OCI-LY1 (cell line): ENCODE measurements around the gene CALML5.

Source experiments
- H2AFZ ChIP-seq: fragments of 200-600 bp; sonication (generic), shearing (Covaris generic); 2 replicates; pipeline ENCODE4 v1.6.0; 2014; ENCODE audit warnings: antibody characterized with exemption, mild to moderate bottlenecking, low read length
- H3F3A ChIP-seq: fragments of 200-600 bp; sonication (generic), shearing (Covaris generic); 2 replicates; pipeline ENCODE4 v1.6.0; 2014; ENCODE audit warnings: mild to moderate bottlenecking, antibody characterized with exemption, low read length, moderate library complexity; ENCODE audit not compliant: insufficient read depth
- H3K27ac ChIP-seq: fragments of 200-600 bp; sonication (generic); 2 replicates; pipeline ENCODE4 v1.5.1; 2014; ENCODE audit warnings: low read length, mixed run types, mild to moderate bottlenecking, low read depth; ENCODE audit not compliant: poor library complexity, severe bottlenecking
- H3K27me3 ChIP-seq: fragments of 200-600 bp; sonication (generic); 2 replicates; pipeline ENCODE4 v1.6.0; 2014; ENCODE audit warnings: antibody characterized with exemption, mild to moderate bottlenecking, low read length, moderate library complexity; ENCODE audit not compliant: insufficient read depth
- H3K36me3 ChIP-seq: fragments of 200-600 bp; sonication (generic); 2 replicates; pipeline ENCODE4 v1.6.1; 2014; ENCODE audit warnings: mild to moderate bottlenecking, antibody characterized with exemption, low read length, moderate library complexity, mixed read lengths; ENCODE audit not compliant: insufficient read depth
- H3K4me1 ChIP-seq: fragments of 200-600 bp; sonication (generic); 2 replicates; pipeline ENCODE4 v1.5.1; 2014; ENCODE audit warnings: mild to moderate bottlenecking, low read length, moderate library complexity; ENCODE audit not compliant: insufficient read depth, severe bottlenecking
- H3K4me2 ChIP-seq: fragments of 200-600 bp; sonication (generic), shearing (Covaris generic); 2 replicates; pipeline ENCODE4 v1.6.1; 2014; ENCODE audit warnings: low read length
- H3K4me3 ChIP-seq: fragments of 200-600 bp; sonication (generic); 2 replicates; pipeline ENCODE4 v1.5.1; 2014; ENCODE audit warnings: low read length, low read depth, mild to moderate bottlenecking, mixed read lengths; ENCODE audit not compliant: poor library complexity, severe bottlenecking
- H3K79me2 ChIP-seq: fragments of 200-600 bp; shearing (Covaris generic); 2 replicates; pipeline ENCODE4 v1.6.1; 2016; ENCODE audit warnings: mixed run types, low read length, mixed read lengths; ENCODE audit not compliant: insufficient read depth
- H3K9ac ChIP-seq: fragments of 200-600 bp; sonication (generic), shearing (Covaris generic); 2 replicates; pipeline ENCODE4 v1.6.1; 2014; ENCODE audit warnings: mild to moderate bottlenecking, low read length, mixed read lengths
- H3K9me2 ChIP-seq: fragments of 200-600 bp; sonication (generic), shearing (Covaris generic); 2 replicates; pipeline ENCODE4 v1.6.1; 2014; ENCODE audit warnings: low read depth, mild to moderate bottlenecking, low read length, mixed read lengths
- H3K9me3 ChIP-seq: fragments of 200-600 bp; shearing (Covaris generic); 2 replicates; pipeline ENCODE4 v1.6.1; 2014; ENCODE audit warnings: low read length, mixed read lengths
- H4K20me1 ChIP-seq: fragments of 200-600 bp; sonication (generic), shearing (Covaris generic); 2 replicates; pipeline ENCODE4 v1.6.0; 2016; ENCODE audit warnings: mild to moderate bottlenecking, low read length; ENCODE audit not compliant: insufficient read depth
- EZH2 ChIP-seq: fragments of 200-600 bp; sonication (generic), shearing (Covaris generic); IDR thresholded peaks from 2 replicates; pipeline ENCODE4 v1.8.0; 2017; ENCODE audit warnings: borderline replicate concordance, mixed run types, mild to moderate bottlenecking, antibody characterized with exemption, low read length, moderate library complexity, mixed read lengths
- TF ChIP-seq, protein P1 (sequence below): fragments of 200-600 bp; sonication (generic), shearing (Covaris generic); IDR thresholded peaks from 2 replicates; pipeline ENCODE4 v1.5.1; 2017; ENCODE audit warnings: mild to moderate bottlenecking, antibody characterized with exemption, low read length, moderate library complexity, mixed read lengths

Gene CALML5

DNA sequence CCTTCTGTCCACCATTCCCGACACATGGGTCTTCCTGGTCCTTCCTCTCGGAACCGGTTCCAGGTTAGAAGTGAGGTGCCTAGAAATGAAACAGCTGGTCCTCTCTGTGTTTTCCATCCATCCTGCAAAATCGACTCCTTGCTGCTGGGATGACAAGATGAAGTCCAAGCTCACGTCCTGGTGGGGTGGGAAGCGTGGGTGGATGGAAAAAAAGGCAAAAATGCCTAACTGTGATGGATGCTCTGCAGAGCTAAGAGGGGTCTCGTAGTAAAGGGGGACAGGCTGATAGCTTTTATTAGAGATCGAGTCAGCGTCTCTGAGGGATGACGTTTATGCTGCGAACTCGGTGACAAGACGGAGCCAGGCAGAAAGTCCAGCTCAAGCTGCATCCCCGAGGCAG is 14.1 kb downstream of the CALML5 start:
- no peaks in the 10 kb centered on the region for H3K9me3 ChIP-seq
- H3K9me2 ChIP-seq: no peaks in the 10 kb centered on the region
- H3K4me1 ChIP-seq: no peaks in the 10 kb centered on the region
- H3K27me3 ChIP-seq: peaks cover 3% of the 10 kb centered on the region; the same call in 1 of the 2 replicates
- H3F3A ChIP-seq: no peaks in the 10 kb centered on the region
- no peak overlapping the region for H3K27ac ChIP-seq
- H4K20me1 ChIP-seq: no peaks in the 10 kb centered on the region
- no peaks in the 10 kb centered on the region for H3K36me3 ChIP-seq
- TF ChIP-seq EZH2: no peak
- TF ChIP-seq, protein P1, sequence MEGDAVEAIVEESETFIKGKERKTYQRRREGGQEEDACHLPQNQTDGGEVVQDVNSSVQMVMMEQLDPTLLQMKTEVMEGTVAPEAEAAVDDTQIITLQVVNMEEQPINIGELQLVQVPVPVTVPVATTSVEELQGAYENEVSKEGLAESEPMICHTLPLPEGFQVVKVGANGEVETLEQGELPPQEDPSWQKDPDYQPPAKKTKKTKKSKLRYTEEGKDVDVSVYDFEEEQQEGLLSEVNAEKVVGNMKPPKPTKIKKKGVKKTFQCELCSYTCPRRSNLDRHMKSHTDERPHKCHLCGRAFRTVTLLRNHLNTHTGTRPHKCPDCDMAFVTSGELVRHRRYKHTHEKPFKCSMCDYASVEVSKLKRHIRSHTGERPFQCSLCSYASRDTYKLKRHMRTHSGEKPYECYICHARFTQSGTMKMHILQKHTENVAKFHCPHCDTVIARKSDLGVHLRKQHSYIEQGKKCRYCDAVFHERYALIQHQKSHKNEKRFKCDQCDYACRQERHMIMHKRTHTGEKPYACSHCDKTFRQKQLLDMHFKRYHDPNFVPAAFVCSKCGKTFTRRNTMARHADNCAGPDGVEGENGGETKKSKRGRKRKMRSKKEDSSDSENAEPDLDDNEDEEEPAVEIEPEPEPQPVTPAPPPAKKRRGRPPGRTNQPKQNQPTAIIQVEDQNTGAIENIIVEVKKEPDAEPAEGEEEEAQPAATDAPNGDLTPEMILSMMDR: no peak
- H3K4me3 ChIP-seq: no peak overlapping the region
- no peaks in the 10 kb centered on the region for H3K79me2 ChIP-seq
- H3K9ac ChIP-seq: no peak overlapping the region
- H2AFZ ChIP-seq: no peak overlapping the region
- no peak overlapping the region for H3K4me2 ChIP-seq

GRCh38 chr10:5484205-5484604 is 15.2 kb downstream of the CALML5 start:
- Histone ChIP-seq H3K9me3 (no peaks in the 10 kb centered on the region), H3K4me3 (no peak overlapping the region), H2AFZ (no peak overlapping the region), H3K27me3 (peaks cover 3% of the 10 kb centered on the region; the same call in 1 of the 2 replicates), H3K9ac (no peak overlapping the region), H3K4me1 (no peaks in the 10 kb centered on the region), H3K79me2 (no peaks in the 10 kb centered on the region), H3K4me2 (no peak overlapping the region), H3K9me2 (no peaks in the 10 kb centered on the region), H4K20me1 (no peaks in the 10 kb centered on the region), H3K36me3 (no peaks in the 10 kb centered on the region), H3K27ac (no peak overlapping the region), H3F3A (no peaks in the 10 kb centered on the region)
- no peak for TF ChIP-seq EZH2
- TF ChIP-seq, protein P1: no peak

- no peak for TF ChIP-seq EZH2
- TF ChIP-seq, protein P1: no peak
- no peaks in the 10 kb centered on the region for H3K79me2 ChIP-seq
Observed at GRCh38 chr10:5482016-5482415, 17.4 kb downstream of the CALML5 start.

More at GRCh38 chr10:5482016-5482415, 17.4 kb downstream of the CALML5 start:
- Histone ChIP-seq H3K27me3 (peaks cover 8% of the 10 kb centered on the region; the same call in 1 of the 2 replicates), H3F3A (no peaks in the 10 kb centered on the region), H2AFZ (no peak overlapping the region), H3K9me3 (no peaks in the 10 kb centered on the region), H3K36me3 (no peaks in the 10 kb centered on the region), H3K9ac (no peak overlapping the region), H3K4me2 (no peak overlapping the region), H4K20me1 (no peaks in the 10 kb centered on the region), H3K27ac (no peak overlapping the region), H3K9me2 (no peaks in the 10 kb centered on the region), H3K4me1 (no peaks in the 10 kb centered on the region), H3K4me3 (no peak overlapping the region)
